Mesothelial cell of epicardium (in vitro differentiated cells): ENCODE measurements around the gene SEMA3F. TPM values are rescaled to one million over a fixed set of nuclear protein-coding genes. Genes with fewer than 3 reads are reported as not detected.

Experiments used
- DNase-seq, 2 experiments: peaks; one replicate each; pipeline ENCODE4 v3.0.0; 2021; ENCODE audit warnings: low spot score in 2 of 2; ENCODE audit not compliant: unreplicated experiment in 2 of 2
- H3K27ac Mint-ChIP-seq: 2 replicates; pipeline ENCODE4 v1.8.0; 2021; ENCODE audit warnings: mixed read lengths
- H3K27me3 Mint-ChIP-seq: 2 replicates; pipeline ENCODE4 v1.8.0; 2021; ENCODE audit warnings: low read depth, mixed read lengths
- H3K36me3 Mint-ChIP-seq: 2 replicates; pipeline ENCODE4 v1.8.0; 2021; ENCODE audit warnings: mixed read lengths
- H3K4me1 Mint-ChIP-seq: 2 replicates; pipeline ENCODE4 v1.8.0; 2021; ENCODE audit warnings: mixed read lengths
- H3K4me3 Mint-ChIP-seq: 2 replicates; pipeline ENCODE4 v1.8.0; 2021; ENCODE audit warnings: mild to moderate bottlenecking, moderate library complexity, mixed read lengths
- H3K9me3 Mint-ChIP-seq: 2 replicates; pipeline ENCODE4 v1.8.0; 2021; ENCODE audit warnings: mixed read lengths
- total RNA-seq: library from RNA; stranded (reverse); gene quantifications from 3 replicates; pipeline ENCODE4 v1.2.1, GENCODE V29; 2021
- TF ChIP-seq, protein P1 (sequence below): fragments of 200-600 bp; sonication (generic); IDR thresholded peaks from one replicate; pipeline ENCODE4 v1.5.0; 2021; ENCODE audit warnings: antibody characterized with exemption; ENCODE audit not compliant: unreplicated experiment

SEMA3F gene
- total RNA-seq, 1 donor from 2014 or later, result 99.1 TPM

GRCh38 chr3:50119786-50120185 lies 35.3 kb upstream of the SEMA3F start:
- Mint-ChIP-seq H3K27me3 (no peaks in the 10 kb centered on the region), H3K36me3 (peaks cover 34% of the 10 kb centered on the region), H3K27ac (no peak overlapping the region), H3K4me3 (no peak overlapping the region), H3K4me1 (peaks cover 31% of the 10 kb centered on the region), H3K9me3 (no peaks in the 10 kb centered on the region)
- no peak for DNase-seq
- TF ChIP-seq, protein P1, sequence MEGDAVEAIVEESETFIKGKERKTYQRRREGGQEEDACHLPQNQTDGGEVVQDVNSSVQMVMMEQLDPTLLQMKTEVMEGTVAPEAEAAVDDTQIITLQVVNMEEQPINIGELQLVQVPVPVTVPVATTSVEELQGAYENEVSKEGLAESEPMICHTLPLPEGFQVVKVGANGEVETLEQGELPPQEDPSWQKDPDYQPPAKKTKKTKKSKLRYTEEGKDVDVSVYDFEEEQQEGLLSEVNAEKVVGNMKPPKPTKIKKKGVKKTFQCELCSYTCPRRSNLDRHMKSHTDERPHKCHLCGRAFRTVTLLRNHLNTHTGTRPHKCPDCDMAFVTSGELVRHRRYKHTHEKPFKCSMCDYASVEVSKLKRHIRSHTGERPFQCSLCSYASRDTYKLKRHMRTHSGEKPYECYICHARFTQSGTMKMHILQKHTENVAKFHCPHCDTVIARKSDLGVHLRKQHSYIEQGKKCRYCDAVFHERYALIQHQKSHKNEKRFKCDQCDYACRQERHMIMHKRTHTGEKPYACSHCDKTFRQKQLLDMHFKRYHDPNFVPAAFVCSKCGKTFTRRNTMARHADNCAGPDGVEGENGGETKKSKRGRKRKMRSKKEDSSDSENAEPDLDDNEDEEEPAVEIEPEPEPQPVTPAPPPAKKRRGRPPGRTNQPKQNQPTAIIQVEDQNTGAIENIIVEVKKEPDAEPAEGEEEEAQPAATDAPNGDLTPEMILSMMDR, result no peak

DNA sequence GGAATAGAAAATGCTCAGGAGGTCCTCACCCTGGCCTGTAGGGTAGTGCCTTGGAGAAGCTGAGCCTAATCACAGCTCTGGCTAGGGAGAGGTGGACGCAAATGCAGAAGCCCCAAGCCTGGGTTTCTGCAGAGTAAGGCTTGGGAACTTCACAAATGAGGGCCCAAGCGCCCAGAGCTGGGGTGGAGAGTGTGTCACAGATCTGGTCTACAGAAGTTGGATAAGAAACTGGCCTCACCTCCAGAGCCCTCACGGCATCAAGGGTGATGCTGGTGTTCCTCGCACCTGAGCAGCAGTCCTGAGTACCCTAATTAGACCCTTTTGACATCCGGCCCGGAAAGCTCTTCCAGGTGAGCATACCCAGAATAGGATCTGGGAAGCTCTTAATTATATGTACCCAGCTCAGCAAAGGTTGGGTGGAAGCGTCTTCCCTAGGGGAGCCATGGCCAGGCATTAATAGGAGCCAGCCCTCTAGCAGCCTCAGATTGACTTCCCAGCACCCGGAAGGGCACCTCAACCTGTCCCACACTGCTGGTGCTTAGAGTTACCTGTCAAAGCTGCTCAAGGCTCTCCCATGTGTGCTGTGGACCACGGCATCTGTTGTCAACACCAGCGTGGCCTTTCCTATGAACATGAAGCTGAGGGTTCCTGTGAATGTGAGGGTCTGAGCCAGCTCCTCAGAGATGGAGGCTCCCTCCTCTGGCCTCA lies 34.6 kb upstream of the SEMA3F start:
- H3K27ac Mint-ChIP-seq, result peak overlapping the region; percentile 43
- no peaks in the 10 kb centered on the region for H3K27me3 Mint-ChIP-seq
- no peak for DNase-seq
- H3K9me3 Mint-ChIP-seq, result no peaks in the 10 kb centered on the region
- H3K36me3 Mint-ChIP-seq, result peaks cover 29% of the 10 kb centered on the region
- peaks cover 36% of the 10 kb centered on the region for H3K4me1 Mint-ChIP-seq
- no peak overlapping the region for H3K4me3 Mint-ChIP-seq
- TF ChIP-seq, protein P1, result no peak

DNA sequence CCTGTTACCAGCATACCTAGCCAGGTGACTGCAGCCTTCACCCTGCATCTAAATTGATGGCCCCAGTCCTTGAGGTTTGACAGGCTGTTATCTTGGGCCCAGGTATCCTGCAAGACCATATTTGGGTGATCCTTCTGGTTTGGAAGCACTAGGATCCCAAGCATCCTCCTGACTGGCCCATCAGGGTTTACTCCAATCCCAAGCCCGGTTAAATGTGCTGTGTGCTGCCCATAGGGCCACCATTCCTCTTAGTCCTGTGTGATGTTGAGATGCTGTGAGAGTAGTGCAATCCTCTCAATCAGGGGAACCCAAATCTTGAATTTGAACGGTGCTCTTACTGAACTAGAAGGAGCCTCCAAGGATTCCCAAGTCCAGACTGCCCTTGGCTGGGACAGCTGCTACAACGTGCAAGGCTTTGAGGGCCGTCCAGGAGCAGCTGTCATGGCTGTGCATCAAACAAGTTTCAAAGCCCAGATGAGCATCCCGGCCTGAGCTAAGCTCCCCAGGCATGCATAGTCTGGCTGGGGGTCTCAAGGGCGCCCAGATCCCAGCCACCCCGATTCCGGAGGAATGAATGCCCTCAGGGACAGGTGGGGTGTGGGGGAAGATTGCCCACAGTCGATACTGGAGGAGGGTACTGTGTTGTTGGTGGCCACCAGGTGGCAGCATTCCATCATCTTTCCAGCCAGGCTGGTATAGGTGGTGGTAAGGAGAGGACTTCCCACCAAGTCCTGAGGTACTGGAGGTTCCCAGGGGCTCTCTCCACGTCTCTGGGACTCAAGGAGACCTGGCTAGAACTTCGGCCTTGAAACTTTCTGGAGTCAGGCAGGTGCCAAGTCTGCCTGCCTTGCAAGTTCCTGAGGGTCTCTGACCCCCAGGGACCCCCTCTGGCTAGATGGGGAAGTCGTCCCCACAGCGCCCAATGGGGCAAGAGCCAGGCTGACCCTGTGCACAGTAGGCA lies 33.8 kb upstream of the SEMA3F start:
- no peaks in the 10 kb centered on the region for H3K27me3 Mint-ChIP-seq
- H3K4me3 Mint-ChIP-seq, result no peak overlapping the region
- H3K4me1 Mint-ChIP-seq, result peaks cover 44% of the 10 kb centered on the region
- DNase-seq, result peak; percentile 72 to 87
- TF ChIP-seq, protein P1, result peak; percentile 90
- peaks cover 21% of the 10 kb centered on the region for H3K36me3 Mint-ChIP-seq
- no peak overlapping the region for H3K27ac Mint-ChIP-seq
- no peaks in the 10 kb centered on the region for H3K9me3 Mint-ChIP-seq

DNA sequence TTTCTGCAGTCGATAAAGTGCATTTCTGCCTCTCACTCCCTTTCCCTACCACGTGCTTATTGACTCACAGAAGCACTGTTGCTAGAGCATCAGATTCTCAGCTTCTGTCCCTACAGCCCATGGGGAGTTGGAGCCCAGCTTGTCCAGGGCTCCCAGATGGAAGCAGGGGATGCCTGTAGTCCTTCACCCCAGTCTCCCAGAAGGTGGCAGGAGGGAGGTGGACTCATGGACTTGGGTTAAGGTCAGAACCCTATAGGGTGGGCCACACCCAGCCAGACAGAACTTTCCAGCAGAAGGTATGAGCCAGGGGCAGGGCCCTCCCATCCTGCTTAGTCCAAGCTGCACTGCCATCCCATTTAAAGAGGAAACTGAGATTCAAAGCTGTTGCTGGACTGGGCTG lies 33.1 kb upstream of the SEMA3F start:
- no peak for DNase-seq
- H3K27ac Mint-ChIP-seq, result peak overlapping the region; percentile 64
- peaks cover 51% of the 10 kb centered on the region for H3K4me1 Mint-ChIP-seq
- peaks cover 15% of the 10 kb centered on the region for H3K36me3 Mint-ChIP-seq
- TF ChIP-seq, protein P1, result no peak
- no peaks in the 10 kb centered on the region for H3K27me3 Mint-ChIP-seq
- H3K9me3 Mint-ChIP-seq, result no peaks in the 10 kb centered on the region
- peak overlapping the region; percentile 15 for H3K4me3 Mint-ChIP-seq

DNA sequence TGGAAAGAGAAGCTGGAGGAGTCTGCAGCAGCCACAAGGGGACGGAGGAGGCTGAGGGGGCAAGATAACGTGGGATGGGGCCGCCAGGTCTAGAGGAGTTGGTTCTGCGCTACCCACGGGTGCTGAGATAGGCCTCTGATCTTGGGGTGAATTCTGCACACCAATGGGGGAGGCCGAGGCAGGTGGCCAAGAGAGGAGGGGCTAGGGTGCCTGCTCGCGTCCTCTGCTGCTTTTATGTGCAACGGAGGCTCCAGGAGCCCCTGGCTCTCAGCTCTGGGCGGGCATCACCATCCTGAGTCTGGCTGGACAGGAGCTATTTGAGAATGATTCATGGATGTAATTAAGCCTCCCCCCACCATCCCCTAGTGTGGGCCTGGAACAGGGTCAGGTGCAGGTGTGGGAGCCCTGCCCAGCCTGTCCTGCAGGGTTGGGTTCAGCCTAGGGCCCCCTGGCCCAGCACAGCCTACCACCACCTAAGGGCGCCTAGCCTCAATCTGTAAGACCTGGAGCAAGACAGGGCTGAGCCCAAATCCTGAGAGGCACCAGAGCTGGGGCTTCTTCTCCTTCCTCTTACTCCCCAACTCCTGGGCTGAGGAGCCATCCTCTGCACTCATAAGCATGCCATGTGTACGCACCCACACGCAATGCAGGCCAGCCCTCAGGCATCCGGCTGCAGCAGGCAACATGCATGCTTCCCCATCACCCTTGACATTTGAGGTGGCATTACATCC lies 32.3 kb upstream of the SEMA3F start:
- no peak overlapping the region for H3K4me3 Mint-ChIP-seq

More for the DNA sequence above, 32.3 kb upstream of the SEMA3F start:
- Mint-ChIP-seq H3K36me3 (peaks cover 12% of the 10 kb centered on the region), H3K27ac (peak overlapping the region; percentile 64), H3K27me3 (no peaks in the 10 kb centered on the region), H3K4me1 (peaks cover 54% of the 10 kb centered on the region), H3K9me3 (no peaks in the 10 kb centered on the region)
- TF ChIP-seq, protein P1, result no peak
- DNase-seq, result no peak
